ENCODE measurements around the gene LONP2.
"Not testable (repeated sequence)": the region's sequence is repeated elsewhere in the genome, so short reads cannot be mapped to it uniquely, and the experiment has no call there.

DNA sequence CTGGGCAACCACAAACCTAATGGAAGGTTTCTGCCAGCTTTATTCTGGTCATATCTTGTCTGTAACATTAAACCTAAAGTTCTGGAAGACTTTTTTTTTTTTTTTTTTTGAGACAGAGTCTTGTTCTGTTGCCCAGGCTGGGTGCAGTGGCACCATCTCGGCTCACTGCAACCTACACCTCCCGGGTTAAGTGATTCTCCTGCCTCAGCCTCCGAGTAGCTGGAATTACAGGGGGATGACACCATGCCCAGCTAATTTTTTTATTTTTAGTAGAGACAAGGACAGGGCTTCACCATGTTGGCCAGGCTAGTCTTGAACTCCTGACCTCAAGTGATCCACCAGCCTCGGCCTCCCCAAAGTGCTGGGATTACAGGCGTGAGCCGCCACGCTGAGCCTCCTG, 133.2 kb downstream of the LONP2 start:
- TF ChIP-seq, protein P1, sequence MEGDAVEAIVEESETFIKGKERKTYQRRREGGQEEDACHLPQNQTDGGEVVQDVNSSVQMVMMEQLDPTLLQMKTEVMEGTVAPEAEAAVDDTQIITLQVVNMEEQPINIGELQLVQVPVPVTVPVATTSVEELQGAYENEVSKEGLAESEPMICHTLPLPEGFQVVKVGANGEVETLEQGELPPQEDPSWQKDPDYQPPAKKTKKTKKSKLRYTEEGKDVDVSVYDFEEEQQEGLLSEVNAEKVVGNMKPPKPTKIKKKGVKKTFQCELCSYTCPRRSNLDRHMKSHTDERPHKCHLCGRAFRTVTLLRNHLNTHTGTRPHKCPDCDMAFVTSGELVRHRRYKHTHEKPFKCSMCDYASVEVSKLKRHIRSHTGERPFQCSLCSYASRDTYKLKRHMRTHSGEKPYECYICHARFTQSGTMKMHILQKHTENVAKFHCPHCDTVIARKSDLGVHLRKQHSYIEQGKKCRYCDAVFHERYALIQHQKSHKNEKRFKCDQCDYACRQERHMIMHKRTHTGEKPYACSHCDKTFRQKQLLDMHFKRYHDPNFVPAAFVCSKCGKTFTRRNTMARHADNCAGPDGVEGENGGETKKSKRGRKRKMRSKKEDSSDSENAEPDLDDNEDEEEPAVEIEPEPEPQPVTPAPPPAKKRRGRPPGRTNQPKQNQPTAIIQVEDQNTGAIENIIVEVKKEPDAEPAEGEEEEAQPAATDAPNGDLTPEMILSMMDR (conservative IDR thresholded peaks at IDR 0.05), result not testable (repeated sequence)
- not testable (repeated sequence) for TF ChIP-seq ZFX (IDR thresholded peaks at IDR 0.05)
